Upper lobe of left lung (tissue), 6 donors: ENCODE data around the gene UNKL. TPM values are rescaled to one million over a fixed set of nuclear protein-coding genes. Genes with fewer than 3 reads are reported as not detected.

Source experiments
- ATAC-seq, 2 donors: fragments of 200-7000 bp; cut with Tn5 transposase; one replicate each; pipeline ENCODE4 v1.9.1; 2022; ENCODE audit warnings: mild to moderate bottlenecking in 2 of 2, moderate library complexity in 2 of 2; ENCODE audit not compliant: low FRiP score in 2 of 2
- DNase-seq, 2 donors: peaks; one replicate each; pipeline ENCODE4 v3.0.0-alpha.2; 2019 to 2020
- H3K27ac ChIP-seq, 4 donors: fragments of 200-600 bp; sonication (generic); one replicate each; pipeline ENCODE4 v1.5.1; 2016 to 2019
- H3K27me3 ChIP-seq, 4 donors: fragments of 200-600 bp; sonication (generic); one replicate each; pipeline ENCODE4 v1.5.1; 2017 to 2019
- H3K36me3 ChIP-seq, 4 donors: fragments of 200-600 bp; sonication (generic); one replicate each; pipeline ENCODE4 v1.5.1; 2016 to 2019
- H3K4me1 ChIP-seq, 4 donors: fragments of 200-600 bp; sonication (generic); one replicate each; pipeline ENCODE4 v1.5.1; 2018 to 2019
- H3K4me3 ChIP-seq, 4 donors: fragments of 200-600 bp; sonication (generic); one replicate each; pipeline ENCODE4 v1.5.1; 2017 to 2019; ENCODE audit warnings: mild to moderate bottlenecking in 2 of 4, moderate library complexity in 1 of 4
- H3K9me3 ChIP-seq, 4 donors: fragments of 200-600 bp; sonication (generic); one replicate each; pipeline ENCODE4 v1.5.1; 2018 to 2019
- CTCF ChIP-seq, 6 experiments: fragments of 450-650 bp in 4 of 6; fragments of 200-600 bp in 2 of 6; sonication (generic) in 2 of 6; IDR thresholded peaks; one replicate each; pipeline ENCODE4 v1.5.1; 2016 to 2019; ENCODE audit warnings: antibody characterized with exemption in 6 of 6
- EP300 ChIP-seq, 4 donors: sonication (generic); formaldehyde crosslinking; IDR thresholded peaks; one replicate each; pipeline ENCODE4 v1.5.1; 2017; ENCODE audit warnings: antibody characterized with exemption in 4 of 4, control low read depth in 2 of 4
- POLR2A ChIP-seq, 4 donors: fragments of 450-650 bp; IDR thresholded peaks; one replicate each; pipeline ENCODE4 v1.5.1; 2016 to 2017; ENCODE audit warnings: antibody characterized with exemption in 4 of 4, mild to moderate bottlenecking in 2 of 4
- POLR2AphosphoS5 ChIP-seq, 2 donors: sonication (generic); formaldehyde crosslinking; IDR thresholded peaks; one replicate each; pipeline ENCODE4 v1.5.1; 2017; ENCODE audit warnings: antibody characterized with exemption in 2 of 2
- WGBS, 2 donors: methylation state at CpG; one replicate each; pipeline ENCODE4 v1.1.5; 2017 to 2018; 5-methylcytosine and 5-hydroxymethylcytosine counted together
- total RNA-seq, 6 donors: library from RNA; depleted of rRNA in 4 of 6; stranded (reverse); fragments of >200 nt in 4 of 6; gene quantifications; one replicate each; pipeline versions ENCODE4 v1.1.0 to v1.2.1, GENCODE V29; 2016 to 2021
- donor health status: DM: no; HTN: no; CAD: no; lungs with moderate emphysema.
- donor health status: DM: no; HTN: yes; CAD: no; lungs with severe emphysema.

Gene UNKL
- total RNA-seq, 6 donors from 2014 or later = 7.6 to 83.8 (median 28.0) TPM

GRCh38 chr16:1401061-1401757 is 13.3 kb downstream of the UNKL start:
- Histone ChIP-seq H3K4me3 (no peak overlapping the region), H3K27ac (no peak overlapping the region), H3K4me1 (no peaks in the 10 kb centered on the region), H3K36me3 (peaks cover 31 to 79% (median 58%) of the 10 kb centered on the region in 4 donors), H3K9me3 (no peaks in the 10 kb centered on the region), H3K27me3 (no peaks in the 10 kb centered on the region)
- WGBS, 2 donors = 93 to 94% methylated on average over 7 to 29 of the region's 29 CpGs
- no peak for ATAC-seq
- TF ChIP-seq CTCF (IDR thresholded peaks at IDR 0.05) (no peak), POLR2A (IDR thresholded peaks at IDR 0.05) (no peak), POLR2AphosphoS5 (IDR thresholded peaks at IDR 0.05) (no peak), EP300 (IDR thresholded peaks at IDR 0.05) (no peak)
- peak in 1 of 2 donors; percentile 62 for DNase-seq

DNA sequence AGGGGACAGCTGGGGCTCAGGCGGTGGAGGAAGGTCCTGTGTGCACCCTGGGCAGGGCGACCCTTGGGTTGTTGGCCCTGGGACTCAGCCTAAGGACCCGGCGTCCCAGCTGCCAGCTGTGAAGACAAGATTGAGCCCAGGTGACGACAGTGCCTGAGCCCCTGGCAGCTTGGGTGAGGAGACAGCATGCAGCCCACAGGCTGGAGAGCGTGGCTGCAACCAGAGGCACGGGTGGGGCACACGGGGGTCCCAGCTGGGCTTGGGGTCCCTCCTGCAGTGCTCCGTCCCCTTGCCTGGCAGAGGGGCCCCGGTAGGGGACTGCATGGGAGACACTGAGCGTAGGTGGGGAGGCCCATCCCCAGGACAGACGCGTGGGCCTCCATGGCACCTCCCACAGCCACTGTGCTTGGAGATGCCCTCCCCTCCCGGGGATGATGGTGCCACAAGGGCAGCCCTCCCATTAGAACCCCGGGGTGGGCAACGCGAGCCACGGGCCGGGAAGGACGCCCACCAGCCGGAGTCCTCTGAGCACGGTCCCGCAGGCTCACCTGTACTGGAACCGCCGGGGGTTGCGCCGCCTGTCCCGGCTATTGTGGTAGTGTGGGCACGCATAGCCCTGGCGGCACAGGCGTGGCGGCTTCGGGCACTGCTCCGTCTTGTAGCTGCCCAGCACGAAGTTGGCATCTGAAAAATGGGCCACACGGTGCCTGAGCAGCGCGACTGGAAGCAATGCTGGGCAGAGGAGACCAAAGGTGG is 15.5 kb downstream of the UNKL start:
- H3K27ac ChIP-seq = no peak overlapping the region
- peaks cover 34 to 85% (median 67%) of the 10 kb centered on the region in 4 donors for H3K36me3 ChIP-seq
- DNase-seq (no peak), ATAC-seq (peak in 1 of 2 donors; percentile 16)
- H3K4me1 ChIP-seq = no peaks in the 10 kb centered on the region
- WGBS, 2 donors = 94 to 97% methylated on average over 10 to 37 of the region's 38 CpGs
- no peaks in the 10 kb centered on the region for H3K9me3 ChIP-seq
- no peak overlapping the region for H3K4me3 ChIP-seq
- no peak for TF ChIP-seq POLR2A (IDR thresholded peaks at IDR 0.05)
- TF ChIP-seq CTCF (IDR thresholded peaks at IDR 0.05) = no peak
- no peak for TF ChIP-seq POLR2AphosphoS5 (IDR thresholded peaks at IDR 0.05)
- TF ChIP-seq EP300 (IDR thresholded peaks at IDR 0.05) = no peak
- H3K27me3 ChIP-seq = no peaks in the 10 kb centered on the region

- ATAC-seq = no peak
- DNase-seq = no peak
- H3K4me3 ChIP-seq = no peak overlapping the region
- WGBS, 2 donors = 94 to 97% methylated on average over 9 of the region's 9 CpGs
- peaks cover 40 to 87% (median 71%) of the 10 kb centered on the region in 4 donors for H3K36me3 ChIP-seq
- H3K27ac ChIP-seq = no peak overlapping the region
- no peaks in the 10 kb centered on the region for H3K9me3 ChIP-seq
- TF ChIP-seq POLR2AphosphoS5 (IDR thresholded peaks at IDR 0.05) (no peak), CTCF (IDR thresholded peaks at IDR 0.05) (no peak), POLR2A (IDR thresholded peaks at IDR 0.05) (no peak), EP300 (IDR thresholded peaks at IDR 0.05) (no peak)
- no peaks in the 10 kb centered on the region for H3K27me3 ChIP-seq
- no peaks in the 10 kb centered on the region for H3K4me1 ChIP-seq
Observed at GRCh38 chr16:1398351-1398750, 16.2 kb downstream of the UNKL start.

DNA sequence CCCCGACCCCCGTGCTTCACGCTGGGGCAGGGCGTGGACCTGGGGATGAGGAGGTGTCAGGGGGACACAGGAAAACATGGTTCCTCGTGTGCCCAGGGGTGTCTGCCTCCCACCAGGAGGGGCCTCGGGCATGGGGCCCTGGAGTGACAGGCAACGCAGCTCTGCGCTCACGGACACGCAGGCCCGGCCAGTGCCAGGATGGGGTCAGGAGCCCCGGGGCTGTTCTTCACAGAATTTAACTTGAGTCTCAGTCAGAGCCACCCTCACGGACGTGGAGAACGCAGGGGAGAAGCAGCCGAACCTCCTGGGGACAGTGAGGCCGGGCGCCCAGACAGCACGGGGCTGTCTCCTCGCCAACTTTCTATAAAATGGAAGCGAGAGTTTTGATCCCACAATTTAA is 16.7 kb downstream of the UNKL start:
- 92 to 93% methylated on average over 15 to 21 of the region's 21 CpGs for WGBS, 2 donors
- Histone ChIP-seq H3K4me1 (no peaks in the 10 kb centered on the region), H3K27me3 (no peaks in the 10 kb centered on the region), H3K4me3 (no peak overlapping the region), H3K36me3 (peaks cover 39 to 87% (median 73%) of the 10 kb centered on the region in 4 donors), H3K9me3 (no peaks in the 10 kb centered on the region), H3K27ac (no peak overlapping the region)
- ATAC-seq (no peak), DNase-seq (no peak)
- no peak for TF ChIP-seq EP300 (IDR thresholded peaks at IDR 0.05)
- TF ChIP-seq CTCF (IDR thresholded peaks at IDR 0.05) = no peak
- TF ChIP-seq POLR2A (IDR thresholded peaks at IDR 0.05) = no peak
- no peak for TF ChIP-seq POLR2AphosphoS5 (IDR thresholded peaks at IDR 0.05)
